ENCODE results near the gene MTMR3. TPM values are rescaled to one million over a fixed set of nuclear protein-coding genes. Genes with fewer than 3 reads are reported as not detected.

Gene MTMR3
- total RNA-seq, 1 donor = 36.9 TPM

- H2AFZ ChIP-seq (ENCODE audit: low read length) = no peak overlapping the region
- H3K79me2 ChIP-seq (ENCODE audit: insufficient read depth, low read length) = no peaks in the 10 kb centered on the region
- no peak overlapping the region for H3K27ac ChIP-seq (ENCODE audit: low read depth, low read length)
- no peaks in the 10 kb centered on the region for H3K27me3 ChIP-seq (ENCODE audit: insufficient read depth, low read length)
- DNase-seq (ENCODE audit: insufficient read length, low spot score, missing footprints) = no peak
- no peak overlapping the region for H3K4me3 ChIP-seq (ENCODE audit: insufficient read depth, low read length)
- H3K36me3 ChIP-seq (ENCODE audit: insufficient read depth, low read length) = no peaks in the 10 kb centered on the region
- no peak overlapping the region for H3K4me2 ChIP-seq (ENCODE audit: insufficient read depth, low read length)
- TF ChIP-seq CTCF (IDR thresholded peaks at IDR 0.05; ENCODE audit: extremely low read depth, low read depth, low read length) = no peak
- H3K4me1 ChIP-seq (ENCODE audit: insufficient read depth, low read length) = no peaks in the 10 kb centered on the region
- no peaks in the 10 kb centered on the region for H4K20me1 ChIP-seq (ENCODE audit: insufficient read depth, low read length)
- no peaks in the 10 kb centered on the region for H3K9me3 ChIP-seq (ENCODE audit: low read depth, low read length)
Measured at GRCh38 chr22:30062259-30062658, 179.3 kb downstream of the MTMR3 start.

GRCh38 chr22:30062950-30063349, 180.0 kb downstream of the MTMR3 start:
- Histone ChIP-seq H3K4me3 (ENCODE audit: insufficient read depth, low read length) (no peak overlapping the region), H2AFZ (ENCODE audit: low read length) (no peak overlapping the region), H3K27ac (ENCODE audit: low read depth, low read length) (no peak overlapping the region), H3K27me3 (ENCODE audit: insufficient read depth, low read length) (no peaks in the 10 kb centered on the region), H4K20me1 (ENCODE audit: insufficient read depth, low read length) (no peaks in the 10 kb centered on the region), H3K36me3 (ENCODE audit: insufficient read depth, low read length) (no peaks in the 10 kb centered on the region), H3K4me2 (ENCODE audit: insufficient read depth, low read length) (no peak overlapping the region), H3K9me3 (ENCODE audit: low read depth, low read length) (no peaks in the 10 kb centered on the region), H3K79me2 (ENCODE audit: insufficient read depth, low read length) (no peaks in the 10 kb centered on the region), H3K4me1 (ENCODE audit: insufficient read depth, low read length) (no peaks in the 10 kb centered on the region)
- TF ChIP-seq CTCF (IDR thresholded peaks at IDR 0.05; ENCODE audit: extremely low read depth, low read depth, low read length) = no peak
- DNase-seq (ENCODE audit: insufficient read length, low spot score, missing footprints) = no peak

- Histone ChIP-seq H3K4me1 (ENCODE audit: insufficient read depth, low read length) (no peaks in the 10 kb centered on the region), H3K36me3 (ENCODE audit: insufficient read depth, low read length) (no peaks in the 10 kb centered on the region), H3K4me2 (ENCODE audit: insufficient read depth, low read length) (no peak overlapping the region), H4K20me1 (ENCODE audit: insufficient read depth, low read length) (no peaks in the 10 kb centered on the region), H3K4me3 (ENCODE audit: insufficient read depth, low read length) (no peak overlapping the region), H3K27me3 (ENCODE audit: insufficient read depth, low read length) (no peaks in the 10 kb centered on the region), H3K27ac (ENCODE audit: low read depth, low read length) (no peak overlapping the region), H3K9me3 (ENCODE audit: low read depth, low read length) (no peaks in the 10 kb centered on the region), H2AFZ (ENCODE audit: low read length) (no peak overlapping the region), H3K79me2 (ENCODE audit: insufficient read depth, low read length) (no peaks in the 10 kb centered on the region)
- no peak for DNase-seq (ENCODE audit: insufficient read length, low spot score, missing footprints)
- no peak for TF ChIP-seq CTCF (IDR thresholded peaks at IDR 0.05; ENCODE audit: extremely low read depth, low read depth, low read length)
Measured at GRCh38 chr22:30064172-30064571, 181.2 kb downstream of the MTMR3 start.

- Histone ChIP-seq H3K27ac (ENCODE audit: low read depth, low read length) (no peak overlapping the region), H4K20me1 (ENCODE audit: insufficient read depth, low read length) (no peaks in the 10 kb centered on the region), H3K4me1 (ENCODE audit: insufficient read depth, low read length) (no peaks in the 10 kb centered on the region), H3K79me2 (ENCODE audit: insufficient read depth, low read length) (no peaks in the 10 kb centered on the region), H3K27me3 (ENCODE audit: insufficient read depth, low read length) (peaks cover 46% of the 10 kb centered on the region), H3K4me2 (ENCODE audit: insufficient read depth, low read length) (no peak overlapping the region), H2AFZ (ENCODE audit: low read length) (no peak overlapping the region), H3K4me3 (ENCODE audit: insufficient read depth, low read length) (no peak overlapping the region), H3K36me3 (ENCODE audit: insufficient read depth, low read length) (no peaks in the 10 kb centered on the region), H3K9me3 (ENCODE audit: low read depth, low read length) (no peaks in the 10 kb centered on the region)
- no peak for DNase-seq (ENCODE audit: insufficient read length, low spot score, missing footprints)
- no peak for TF ChIP-seq CTCF (IDR thresholded peaks at IDR 0.05; ENCODE audit: extremely low read depth, low read depth, low read length)
Measured at GRCh38 chr22:30073743-30074142, 190.8 kb downstream of the MTMR3 start.

All from osteoblast (primary cell).